ENCODE measurements around the gene FOXO6.
A peak's percentile ranks its signal among the peaks of the same experiment; 100 is the strongest.

Gene FOXO6

DNA sequence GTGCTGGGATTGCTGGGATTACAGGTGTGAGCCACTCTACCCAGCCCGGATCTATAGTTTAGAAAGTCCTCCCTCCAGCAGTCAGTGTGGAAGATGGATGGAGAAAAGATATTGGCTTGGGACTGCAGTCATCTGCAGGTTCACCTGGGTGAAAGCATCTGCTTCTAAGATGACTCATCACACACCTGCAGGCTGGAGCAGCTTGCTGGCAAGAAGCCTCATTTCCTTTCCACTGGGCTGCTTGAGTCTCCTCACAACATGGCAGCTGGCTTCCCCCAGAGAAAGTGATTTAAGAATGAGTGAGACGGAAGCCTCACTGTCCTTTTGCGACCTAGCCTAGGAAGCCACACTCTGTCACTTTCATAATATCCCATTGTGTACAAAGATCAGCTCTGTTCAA lies 50.0 kb downstream of the FOXO6 start:
- no peak for DNase-seq

DNA sequence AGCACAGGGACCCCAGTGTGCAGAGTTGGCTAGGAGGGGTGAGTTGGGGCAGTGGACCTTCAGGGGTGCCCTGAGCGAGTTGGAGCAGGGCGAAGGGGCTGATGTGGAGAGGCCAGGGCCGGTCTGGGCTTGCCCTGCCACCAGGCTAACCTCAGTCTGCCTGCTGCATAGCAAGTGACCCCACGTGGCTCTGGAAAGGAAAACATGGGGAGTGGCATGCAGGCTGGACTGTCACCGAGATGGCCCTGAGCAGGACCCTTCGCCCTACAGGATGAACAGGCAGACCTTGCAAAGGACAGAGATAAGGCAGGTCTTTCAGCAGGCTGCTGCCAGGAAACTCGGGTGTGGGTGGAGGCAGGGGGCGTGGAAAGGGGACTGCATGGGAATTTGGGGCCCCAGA lies 51.5 kb downstream of the FOXO6 start:
- DNase-seq, result no peak

DNA sequence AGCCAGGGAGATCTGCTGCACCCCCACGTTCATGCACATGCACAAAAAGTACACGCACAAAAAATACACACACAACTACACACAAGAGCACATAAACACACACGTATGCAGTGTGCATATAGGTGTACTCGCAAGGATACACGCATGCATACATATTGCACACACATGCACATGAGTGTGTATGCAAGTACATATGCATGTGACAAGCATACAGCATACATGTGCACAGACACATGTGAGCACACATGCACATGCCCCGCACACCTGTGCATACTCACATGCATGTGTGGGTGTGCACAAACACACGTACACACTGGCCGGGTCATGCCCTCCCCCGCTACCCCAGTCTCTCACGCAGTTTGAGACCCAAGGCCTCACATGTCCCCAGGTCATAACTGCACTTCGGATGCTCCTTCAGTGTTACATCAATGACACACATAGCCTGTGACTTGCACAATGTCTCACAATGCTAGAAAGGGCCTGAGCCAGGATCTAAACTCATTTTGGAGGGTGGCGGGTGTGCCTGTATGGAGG lies 52.6 kb downstream of the FOXO6 start:
- DNase-seq, result no peak

DNA sequence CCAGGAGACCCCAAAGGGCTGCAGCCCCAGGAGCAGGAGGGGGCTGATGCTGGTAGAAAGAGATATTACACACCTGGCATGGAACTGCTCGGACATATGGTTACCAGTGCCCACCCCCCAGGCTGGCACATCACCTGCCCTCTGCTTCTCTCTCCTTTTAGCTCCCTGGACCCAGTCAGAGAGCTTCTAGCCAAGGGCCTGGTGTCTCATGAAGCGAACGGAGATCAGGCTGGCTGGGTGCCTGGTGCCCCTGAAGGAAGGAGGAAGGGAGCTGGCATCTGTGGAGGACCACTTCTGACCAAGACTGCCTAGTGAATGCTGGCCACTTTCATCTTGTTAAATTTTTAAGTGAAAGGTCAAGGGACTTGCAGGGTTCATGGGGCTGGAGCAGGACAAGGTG lies 53.1 kb downstream of the FOXO6 start:
- DNase-seq, result no peak

DNA sequence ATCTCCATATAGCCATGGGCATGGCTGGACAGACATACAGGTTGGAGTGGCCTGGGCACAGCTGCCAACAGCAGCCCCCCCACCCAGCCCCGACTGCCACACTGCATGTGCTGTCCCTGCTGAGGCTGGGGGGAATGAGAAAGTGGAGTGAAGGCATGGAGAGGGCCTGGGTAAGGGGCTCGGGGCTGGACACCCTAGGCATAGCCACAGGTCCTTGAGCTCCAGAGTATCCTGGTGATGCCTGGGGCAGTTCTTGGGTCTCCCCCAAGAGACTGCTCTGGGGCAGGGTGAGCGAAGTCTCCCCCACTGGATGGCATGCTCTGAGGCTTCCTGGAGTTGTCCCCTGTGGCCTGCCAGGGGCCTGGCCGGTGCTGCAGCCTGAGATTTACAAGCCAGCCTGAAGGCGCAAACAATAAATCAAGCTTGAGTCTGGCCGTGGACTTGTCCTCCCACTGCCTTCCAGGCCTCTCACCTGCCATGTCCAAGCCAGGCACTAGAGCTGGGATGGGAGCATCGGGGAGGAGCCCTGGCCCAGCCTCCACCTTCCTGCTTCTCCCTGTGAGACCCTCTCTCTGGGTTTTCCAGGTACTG lies 53.6 kb downstream of the FOXO6 start:
- DNase-seq, result no peak

DNA sequence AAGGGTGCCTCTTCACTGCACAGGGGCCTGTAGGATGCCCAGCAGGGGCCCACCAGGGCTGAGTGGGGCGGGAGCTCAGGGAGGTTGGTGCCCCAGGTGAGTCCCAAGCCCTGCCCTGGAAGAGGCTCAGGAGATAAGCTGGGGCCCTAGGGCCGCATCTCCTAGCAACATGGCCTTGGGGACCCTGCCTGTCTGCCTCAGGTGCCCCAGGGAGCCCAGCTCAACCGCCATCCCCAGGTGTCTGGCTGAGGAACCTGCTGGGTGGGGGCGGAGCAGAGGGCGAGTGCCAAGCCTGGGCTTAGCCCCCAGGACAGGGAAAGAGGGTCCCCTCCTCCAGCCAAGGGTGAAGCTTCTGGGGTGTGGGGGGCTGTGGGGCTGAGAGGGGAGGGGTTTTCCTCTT lies 54.8 kb downstream of the FOXO6 start:
- no peak for DNase-seq

DNA sequence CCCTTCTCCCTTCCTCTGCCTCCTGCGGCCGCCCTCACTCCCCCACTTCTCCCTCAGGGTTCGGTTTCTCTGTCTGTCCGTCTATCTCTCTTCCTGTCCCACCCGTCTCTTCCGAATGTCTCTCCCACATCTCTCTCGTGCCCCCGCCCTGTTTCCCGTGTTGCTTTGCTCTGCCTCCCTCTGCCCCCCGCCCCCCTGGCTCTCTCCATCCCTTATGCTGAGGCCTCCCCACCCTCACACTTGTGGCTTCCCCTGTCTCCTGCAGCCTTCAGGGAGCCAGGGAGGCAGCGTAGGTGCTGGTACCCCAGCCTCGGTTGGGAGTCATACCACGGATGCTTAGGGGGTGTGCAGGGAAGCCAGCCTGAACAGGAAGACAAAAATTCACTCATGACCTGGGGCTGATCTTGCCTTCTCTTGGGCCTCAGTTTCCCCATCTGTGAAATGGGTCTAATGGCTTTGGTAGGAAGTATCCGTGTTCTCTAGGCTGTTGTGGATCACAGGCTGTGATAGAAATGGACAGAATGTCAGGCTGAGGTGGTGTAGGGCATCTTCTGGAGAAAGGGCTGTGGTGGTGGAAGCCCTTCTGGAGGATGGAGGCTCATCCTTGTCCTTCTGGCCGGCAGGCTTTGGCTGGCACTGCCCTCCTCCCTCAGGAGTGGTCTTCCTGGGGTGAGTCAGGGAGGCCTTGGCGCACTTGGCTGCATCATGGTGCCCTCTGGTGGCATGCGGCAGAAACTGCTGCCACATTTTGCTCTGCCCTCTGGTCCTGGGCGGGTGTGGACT lies 55.5 kb downstream of the FOXO6 start:
- peak; percentile 79 for DNase-seq

DNA sequence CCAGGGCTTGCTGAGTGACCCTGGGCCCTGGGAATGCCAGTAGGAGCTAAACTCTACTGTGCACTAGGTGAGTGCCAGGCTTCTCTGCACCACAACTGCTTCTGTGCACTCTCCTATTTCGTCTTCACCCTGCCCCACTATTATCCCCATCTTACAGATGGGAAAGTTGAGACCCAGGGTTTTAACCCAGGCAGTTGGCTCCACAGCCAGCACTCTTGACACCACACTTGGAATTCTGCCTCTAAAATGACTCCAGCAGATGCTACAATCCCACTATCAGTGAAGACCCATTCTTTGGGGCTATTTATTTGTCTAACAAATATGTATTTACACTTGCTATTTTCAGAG lies 56.1 kb downstream of the FOXO6 start:
- DNase-seq, result no peak

DNA sequence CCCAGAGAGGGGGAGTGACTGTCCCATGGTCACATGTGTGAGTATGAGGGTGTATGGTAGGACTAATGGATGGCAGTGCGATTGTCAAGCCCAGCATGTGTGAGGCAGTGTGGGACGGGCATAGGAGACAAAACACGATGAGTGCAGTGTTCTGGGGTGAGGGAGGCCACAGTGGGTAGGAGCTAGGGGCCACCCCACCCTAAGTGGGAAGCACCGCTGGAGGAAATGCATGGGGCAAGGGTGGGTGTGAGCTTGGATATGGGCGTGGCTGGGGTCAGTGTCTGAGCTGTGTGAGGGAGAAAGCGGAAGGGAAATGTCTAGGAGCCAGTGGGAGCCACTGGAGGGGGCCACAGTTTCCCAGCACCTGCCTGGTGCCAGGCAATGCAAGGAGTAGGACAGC lies 56.5 kb downstream of the FOXO6 start:
- no peak for DNase-seq

DNA sequence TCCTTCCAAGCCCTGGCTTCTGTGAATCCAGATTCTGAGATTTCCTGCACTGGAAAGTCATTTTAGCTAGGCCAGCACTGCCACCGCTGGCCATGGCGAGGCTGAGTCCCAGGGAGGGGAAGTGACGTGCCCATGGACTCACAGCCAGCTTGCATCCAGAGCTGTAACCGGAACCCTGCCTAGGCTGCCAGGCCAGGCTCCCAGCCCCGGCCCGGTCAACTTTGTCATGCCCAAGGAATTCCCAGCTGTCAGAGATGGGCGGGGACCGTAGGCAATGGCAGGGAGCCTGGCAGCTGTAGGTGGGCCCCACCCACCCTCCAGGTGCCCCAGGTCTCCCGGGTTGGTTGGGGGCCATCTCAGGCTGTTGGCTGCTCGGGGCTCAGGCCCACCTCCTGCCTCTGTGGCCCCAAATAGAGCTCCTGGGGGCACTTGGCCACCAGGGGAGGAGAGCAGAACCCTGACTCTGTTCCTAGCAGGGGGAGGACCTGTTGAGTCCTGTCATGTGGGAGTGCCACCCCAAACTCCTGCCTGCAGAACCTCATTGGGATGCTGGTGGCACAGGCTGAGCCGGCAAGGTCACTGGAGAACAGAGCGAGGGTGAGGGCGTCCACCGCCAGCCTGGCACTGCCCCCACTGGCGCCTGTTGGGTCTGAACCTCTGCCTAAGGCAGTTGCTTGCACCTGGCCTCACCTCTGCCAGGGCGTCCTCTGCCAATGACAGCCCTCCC lies 57.8 kb downstream of the FOXO6 start:
- DNase-seq, result no peak

DNA sequence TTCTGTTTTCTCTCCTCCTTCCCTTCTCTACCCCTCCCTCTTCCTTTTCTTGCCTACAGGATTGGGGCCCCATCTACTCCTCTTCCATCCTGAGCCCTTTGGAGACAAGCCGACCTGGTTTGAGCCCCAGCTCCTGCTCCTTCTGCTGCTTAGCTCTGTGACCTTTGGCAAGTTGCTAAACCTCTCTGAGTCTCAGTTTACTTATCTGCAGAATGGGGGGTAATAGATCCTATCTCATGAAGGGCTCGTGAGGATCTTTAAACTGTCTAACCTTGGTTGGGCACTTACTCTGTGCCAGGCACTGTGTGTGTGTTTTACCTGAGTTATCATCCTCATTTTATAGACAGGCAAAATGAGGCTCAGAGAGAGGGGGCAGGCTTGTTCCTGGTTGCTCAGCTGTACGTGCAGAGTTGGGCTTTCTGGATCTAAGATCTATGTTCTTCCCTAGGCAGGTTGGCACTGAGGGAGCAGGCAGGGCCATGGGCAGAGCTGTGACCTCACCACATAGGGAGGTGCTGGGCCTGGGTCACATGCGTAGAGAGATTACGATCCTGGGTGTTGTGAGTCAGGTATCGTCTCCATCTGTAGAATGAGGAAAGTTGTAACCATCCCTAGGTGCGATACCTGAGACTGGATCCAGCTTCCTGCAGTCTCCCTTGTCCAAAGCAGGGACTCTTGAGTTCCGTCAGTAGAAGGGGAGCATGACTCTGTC lies 58.5 kb downstream of the FOXO6 start:
- no peak for DNase-seq

DNA sequence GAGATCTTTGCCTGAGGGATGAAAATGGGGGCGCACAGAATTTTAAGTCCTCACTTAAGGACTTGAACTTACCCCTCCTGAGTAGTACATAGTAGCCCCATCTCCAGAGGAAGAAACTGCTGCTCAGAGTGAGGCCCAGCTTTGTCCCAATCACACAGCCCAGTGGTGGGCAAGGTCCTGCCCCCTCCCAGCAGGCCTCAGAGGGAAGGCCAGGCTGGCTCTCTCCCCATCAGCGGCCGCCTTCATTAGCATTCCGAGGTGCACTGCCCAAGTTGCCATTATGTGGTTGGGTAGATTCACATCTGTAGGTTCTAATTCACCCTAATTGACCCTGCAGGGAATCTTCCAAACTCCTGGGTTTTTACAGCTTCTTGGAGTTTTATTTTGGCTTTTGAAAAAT lies 59.1 kb downstream of the FOXO6 start:
- no peak for DNase-seq

DNA sequence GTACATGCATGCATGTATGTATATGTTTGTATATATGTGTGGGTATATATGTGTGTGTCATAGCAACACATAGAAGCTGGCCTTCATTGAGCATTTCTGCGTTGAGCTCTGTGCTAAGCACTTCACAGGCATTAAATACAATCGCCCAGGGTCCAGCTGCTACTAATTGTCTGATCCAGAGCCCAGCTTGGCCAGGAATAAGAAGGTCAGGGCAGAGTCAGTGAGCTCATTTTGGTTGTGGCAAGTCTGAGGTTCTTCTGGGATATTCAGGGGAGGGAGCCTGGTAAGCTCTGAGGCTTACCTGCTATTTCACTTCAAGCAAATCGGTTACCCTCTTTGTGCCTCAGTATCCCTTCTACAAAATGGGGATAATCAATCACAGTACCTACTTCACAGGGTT lies 59.6 kb downstream of the FOXO6 start:
- no peak for DNase-seq

DNA sequence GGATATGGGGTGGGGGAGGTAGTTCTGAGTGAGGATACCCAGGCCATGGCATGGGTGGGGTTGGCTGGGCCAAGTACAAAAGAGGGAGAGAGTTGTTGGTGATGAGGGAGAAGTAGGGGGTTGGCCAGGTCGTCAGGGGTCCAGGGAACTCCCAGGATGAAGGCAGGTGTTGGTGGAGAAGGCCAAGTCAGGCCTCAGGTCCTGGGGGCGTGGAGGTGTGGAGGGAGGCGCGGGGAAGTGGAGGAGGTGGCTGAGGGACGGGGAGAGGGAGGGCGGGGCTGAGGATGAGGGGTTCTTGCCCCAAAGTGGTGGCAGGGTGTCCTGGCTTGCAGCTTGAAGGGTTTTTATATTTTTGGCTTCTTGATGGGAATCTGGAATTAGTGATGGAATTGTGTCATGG lies 61.1 kb downstream of the FOXO6 start:
- no peak for DNase-seq

DNA sequence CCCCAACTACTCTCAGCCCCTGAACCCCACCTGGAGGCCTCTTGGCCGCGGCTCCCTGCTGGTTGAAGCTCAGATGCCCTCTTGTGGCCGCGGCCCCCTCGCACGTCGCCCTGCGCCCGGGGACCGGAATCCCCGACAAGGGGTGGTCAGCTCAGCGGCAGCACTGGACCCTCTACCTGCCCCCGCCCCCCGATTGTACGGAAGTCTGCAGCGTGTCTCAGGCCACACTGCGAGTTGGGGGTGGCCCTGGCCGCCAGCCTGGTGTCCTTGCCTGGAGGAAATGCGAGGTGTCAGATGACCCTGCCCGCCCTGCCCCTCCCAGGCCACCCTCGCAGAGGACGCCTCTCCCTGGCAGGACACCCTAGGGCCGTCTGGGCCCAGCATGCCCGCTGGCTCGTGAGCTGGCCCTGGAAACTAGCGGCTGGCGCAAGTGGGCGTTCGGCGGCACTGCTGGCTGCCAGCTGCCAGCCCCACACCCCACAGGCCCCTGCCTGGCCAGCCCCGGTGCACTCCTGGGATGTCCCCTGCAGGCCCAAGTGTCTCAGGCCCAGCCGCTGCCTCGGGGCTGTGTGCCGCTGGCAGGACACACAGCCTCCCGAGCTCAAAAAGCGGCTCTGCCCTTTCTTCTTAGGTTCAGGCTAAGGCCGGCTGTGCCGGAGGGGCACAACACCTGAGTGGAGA lies 62.4 kb downstream of the FOXO6 start:
- peak; percentile 31 for DNase-seq

DNA sequence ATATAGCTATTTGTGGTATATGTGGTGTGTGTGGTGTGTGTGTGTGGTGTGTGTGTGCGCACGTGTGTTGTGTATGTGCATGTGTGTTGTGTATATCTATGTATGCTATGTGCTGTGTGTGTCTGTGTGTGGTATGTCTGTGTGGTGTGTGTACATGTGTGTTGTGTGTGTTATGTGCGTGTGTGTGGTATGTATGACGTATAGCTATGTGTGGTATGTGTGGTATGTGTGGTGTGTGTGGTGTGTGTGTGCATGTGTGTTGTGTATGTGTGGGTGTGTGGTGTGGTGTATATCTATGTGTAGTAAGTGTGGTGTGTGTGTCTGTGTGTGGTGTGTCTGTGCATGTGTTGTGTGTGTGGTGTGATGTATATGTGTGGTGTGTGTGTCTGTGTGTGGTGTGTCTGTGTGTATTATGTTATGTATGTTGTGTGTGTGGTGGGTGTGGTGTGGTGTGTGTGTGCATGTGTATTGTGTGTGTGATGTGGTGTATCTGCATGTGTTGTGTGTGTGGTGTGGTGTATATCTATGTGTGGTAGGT lies 63.4 kb downstream of the FOXO6 start:
- no peak for DNase-seq

DNA sequence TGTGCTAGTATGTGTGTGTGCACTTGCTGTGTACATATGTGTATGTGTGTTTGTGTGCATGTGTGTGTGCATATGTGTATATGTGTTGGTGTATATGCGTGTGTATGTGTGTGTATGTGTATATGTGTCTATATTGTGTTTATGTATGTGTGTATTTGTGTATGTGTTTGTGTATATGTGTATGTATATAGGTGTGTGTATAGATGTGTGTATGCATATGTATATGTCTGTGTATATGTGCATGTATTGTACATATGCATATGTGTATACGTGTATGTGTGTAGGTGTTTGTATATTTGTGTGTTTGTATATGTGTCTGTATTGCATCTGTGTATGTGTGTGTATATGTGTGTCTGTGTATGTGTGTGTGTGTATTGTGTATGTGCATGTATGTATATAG lies 64.1 kb downstream of the FOXO6 start:
- DNase-seq, result no peak

DNA sequence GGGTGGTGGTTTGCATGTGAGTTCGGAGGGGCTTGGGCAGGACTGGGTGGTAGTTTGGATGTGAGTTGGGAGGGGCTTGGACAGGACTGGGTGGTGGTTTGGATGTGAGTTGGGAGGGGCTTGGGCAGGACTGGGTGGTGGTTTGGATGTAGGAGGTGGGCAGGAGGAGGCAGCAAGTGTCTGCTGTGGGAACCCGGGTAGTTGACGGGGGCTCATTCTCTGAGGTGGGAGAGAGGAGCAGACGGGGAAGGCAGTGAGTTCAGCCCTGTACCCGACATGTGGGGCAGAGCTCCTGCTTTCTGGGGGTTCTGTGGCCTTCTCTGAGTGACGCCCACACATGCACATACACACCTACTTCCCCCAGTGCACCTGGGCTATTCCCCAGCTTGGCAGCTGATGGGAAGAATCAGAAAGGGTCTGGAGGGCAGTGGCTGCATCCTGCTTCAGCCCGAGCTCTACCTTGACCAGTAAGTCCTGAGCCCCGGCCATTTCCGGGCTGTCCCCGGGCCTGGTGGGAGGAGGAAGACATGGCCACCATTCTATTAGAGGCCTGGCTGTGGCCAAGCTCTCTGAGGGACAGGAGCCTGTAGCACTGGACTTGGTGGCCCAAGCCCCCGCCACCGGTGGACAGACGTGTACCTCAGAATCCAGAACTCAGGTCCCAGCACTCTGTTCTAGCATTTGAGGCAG lies 65.1 kb downstream of the FOXO6 start:
- no peak for DNase-seq

DNA sequence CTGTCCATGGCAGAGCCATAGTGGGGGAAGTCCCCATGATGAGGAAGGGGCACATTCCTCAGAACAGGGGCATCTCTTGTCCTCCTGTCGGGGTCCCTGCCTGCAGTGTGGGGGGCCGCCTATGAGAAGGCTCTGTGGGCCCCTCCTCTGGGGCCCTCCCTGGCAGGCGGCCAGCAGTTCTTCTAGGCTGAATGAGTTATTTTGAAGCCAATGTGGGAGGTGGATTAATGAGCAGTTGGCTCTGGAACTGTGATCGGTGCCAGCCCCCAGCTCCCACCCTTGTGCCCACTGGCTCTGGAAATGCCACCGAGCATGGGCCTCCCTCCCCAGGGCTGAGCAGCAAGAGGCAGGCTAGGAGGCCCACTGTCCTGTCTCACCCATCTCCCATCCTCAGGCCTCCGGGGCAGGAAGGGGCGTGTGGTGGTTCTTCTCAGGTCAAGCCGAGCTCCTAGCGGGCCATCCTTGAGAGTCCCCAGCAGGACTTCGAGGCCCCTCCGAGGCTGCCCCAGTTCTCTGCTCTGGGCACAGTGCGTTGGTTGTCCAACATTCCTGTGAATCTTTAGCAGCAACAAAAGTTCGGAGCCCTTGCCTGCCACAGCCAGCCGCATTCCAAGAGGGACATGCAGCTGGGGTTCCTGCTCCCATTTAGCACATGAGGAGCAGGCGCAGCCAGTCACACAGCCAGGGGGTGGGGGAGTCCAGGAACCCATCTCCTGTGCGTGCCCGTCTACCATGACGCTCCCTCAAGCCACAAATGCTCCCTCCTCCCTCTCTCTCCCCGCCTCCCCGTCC lies 66.1 kb downstream of the FOXO6 start:
- DNase-seq, result no peak

DNA sequence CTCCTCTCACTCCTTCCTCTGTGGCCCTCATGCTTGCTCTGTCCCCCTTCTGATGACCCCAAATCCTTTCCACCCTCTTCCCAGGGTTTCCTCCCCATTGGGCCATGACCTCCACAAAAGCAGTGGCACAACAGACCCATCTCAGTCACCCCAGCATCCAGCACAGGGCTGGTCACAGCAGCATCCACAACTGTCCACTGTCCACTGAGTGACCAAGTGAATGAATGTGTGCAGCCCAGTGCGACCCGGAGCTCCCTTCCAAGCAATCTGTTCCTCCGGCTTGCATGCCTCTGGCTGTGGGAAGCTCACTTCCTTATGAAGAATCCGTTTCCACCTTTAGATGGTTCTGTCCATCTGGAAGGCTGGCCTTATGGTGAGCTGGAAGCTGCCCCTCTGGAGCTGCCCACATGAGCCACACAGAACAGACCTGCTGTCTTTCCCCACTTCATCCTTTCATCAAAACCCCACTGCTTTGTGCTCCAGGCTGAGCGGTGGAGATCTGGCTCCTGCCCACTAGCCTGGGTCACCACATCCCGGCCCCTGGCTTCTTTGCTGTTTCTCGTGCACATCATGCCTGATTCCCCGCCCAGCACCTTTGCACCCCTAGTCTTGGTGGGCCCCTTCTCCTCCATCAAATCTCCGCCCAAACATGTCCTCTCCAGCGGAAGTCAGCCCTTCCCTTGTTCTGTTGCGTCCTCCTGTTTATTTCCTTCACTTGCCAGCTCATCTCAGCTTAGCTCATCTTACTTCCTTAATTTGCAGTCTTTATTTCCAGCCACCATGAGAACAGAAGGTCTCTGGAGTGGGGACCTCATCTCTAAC lies 66.9 kb downstream of the FOXO6 start:
- DNase-seq, result peak; percentile 33

Data from hematopoietic multipotent progenitor cell treated with erythropoietin and hydrocortisone succinate and interleukin-3 and kit ligand, for 4 days (in vitro differentiated cells).